Renal cortex interstitium (tissue), 11 donors: ENCODE results near the gene MORN1. TPM values are rescaled to one million over a fixed set of nuclear protein-coding genes. Genes with fewer than 3 reads are reported as not detected.

Experiments used
- DNase-seq, 11 donors: peaks; one replicate each; pipeline ENCODE4 v3.0.0-alpha.2; 2013; ENCODE audit warnings: low read depth in 9 of 11, low spot score in 4 of 11; ENCODE audit errors: extremely low read depth in 1 of 11
- polyA plus RNA-seq, 3 donors: library from polyadenylated mRNA; unstranded; fragments of 120-200 nt; gene quantifications; one replicate each; pipeline ENCODE4 v1.2.1, GENCODE V29; 2013; ENCODE audit not compliant: insufficient read length in 3 of 3

Gene MORN1
- polyA plus RNA-seq, 3 donors: 11.8 to 19.5 (median 15.5) TPM

GRCh38 chr1:2358651-2359640 is 32.4 kb downstream of the MORN1 start:
- DNase-seq: no peak

GRCh38 chr1:2358072-2358471 is 33.3 kb downstream of the MORN1 start:
- no peak for DNase-seq

GRCh38 chr1:2356911-2357845 is 34.2 kb downstream of the MORN1 start:
- DNase-seq: no peak

GRCh38 chr1:2356401-2356800 is 35.0 kb downstream of the MORN1 start:
- no peak for DNase-seq

- DNase-seq: no peak
Observed at GRCh38 chr1:2355373-2356261, 35.7 kb downstream of the MORN1 start.

- no peak for DNase-seq
Observed at GRCh38 chr1:2354511-2355372, 36.6 kb downstream of the MORN1 start.

- DNase-seq: no peak
Observed at GRCh38 chr1:2353551-2354438, 37.6 kb downstream of the MORN1 start.

- DNase-seq: no peak
Observed at GRCh38 chr1:2352897-2353550, 38.3 kb downstream of the MORN1 start.

GRCh38 chr1:2352341-2352896 is 38.9 kb downstream of the MORN1 start:
- no peak for DNase-seq

GRCh38 chr1:2351723-2352122 is 39.6 kb downstream of the MORN1 start:
- no peak for DNase-seq

GRCh38 chr1:2350911-2351655 is 40.3 kb downstream of the MORN1 start:
- DNase-seq: no peak

- DNase-seq: no peak
Observed at GRCh38 chr1:2350501-2350900, 40.9 kb downstream of the MORN1 start.

- DNase-seq: no peak
Observed at GRCh38 chr1:2349806-2350205, 41.5 kb downstream of the MORN1 start.

- no peak for DNase-seq
Observed at GRCh38 chr1:2348346-2349325, 42.7 kb downstream of the MORN1 start.
